ENCODE data around the gene KIAA1210.
"Not testable (repeated sequence)": the region's sequence is repeated elsewhere in the genome, so short reads cannot be mapped to it uniquely, and the experiment has no call there.

Gene KIAA1210

GRCh38 chrX:119040432-119040831 is 87.2 kb downstream of the KIAA1210 start:
- DNase-seq (ENCODE audit: low read depth, low spot score), result no peak

- no peak for DNase-seq (ENCODE audit: low read depth, low spot score)
These were observed 91.2 kb downstream of the KIAA1210 start for GRCh38 chrX:119036107-119037029.

DNA sequence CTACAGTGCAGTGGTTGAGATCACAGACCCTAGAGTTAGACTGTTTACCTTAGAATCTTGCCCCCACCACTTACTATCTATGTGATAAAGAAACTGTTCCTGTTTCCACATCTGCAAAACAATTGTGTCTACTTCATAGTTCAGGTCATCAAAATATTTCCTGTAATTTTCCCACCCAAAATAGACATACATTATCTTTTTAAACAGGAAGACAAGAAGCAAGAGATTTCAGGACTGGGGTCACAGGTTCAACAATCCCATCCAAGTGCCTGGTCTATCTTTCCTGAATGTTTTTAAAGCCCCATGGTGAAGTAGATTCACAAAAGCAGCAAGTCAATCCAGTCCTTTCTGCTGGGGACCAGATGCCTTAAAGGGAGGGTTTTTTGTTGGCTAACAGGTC is 96.6 kb downstream of the KIAA1210 start:
- DNase-seq (ENCODE audit: low read depth, low spot score), result no peak

DNA sequence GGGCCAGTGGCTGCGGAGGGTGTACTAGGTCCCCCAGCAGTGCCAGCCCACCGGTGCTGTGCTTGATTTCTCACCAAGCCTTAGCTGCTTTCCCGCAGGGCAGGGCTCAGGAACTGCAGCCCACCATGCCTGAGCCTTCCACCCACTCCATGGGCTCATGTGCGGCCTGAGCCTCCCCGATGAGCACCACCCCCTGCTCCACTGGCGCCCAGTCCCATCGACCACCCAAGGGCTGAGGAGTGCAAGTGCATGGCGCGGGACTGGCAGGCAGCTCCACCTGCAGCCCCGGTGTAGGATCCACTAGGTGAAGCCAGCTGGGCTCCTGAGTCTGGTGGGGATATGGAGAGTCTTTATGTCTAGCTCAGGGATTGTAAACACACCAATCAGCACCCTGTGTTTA is 98.0 kb downstream of the KIAA1210 start:
- DNase-seq (ENCODE audit: low read depth, low spot score), result not testable (repeated sequence)

DNA sequence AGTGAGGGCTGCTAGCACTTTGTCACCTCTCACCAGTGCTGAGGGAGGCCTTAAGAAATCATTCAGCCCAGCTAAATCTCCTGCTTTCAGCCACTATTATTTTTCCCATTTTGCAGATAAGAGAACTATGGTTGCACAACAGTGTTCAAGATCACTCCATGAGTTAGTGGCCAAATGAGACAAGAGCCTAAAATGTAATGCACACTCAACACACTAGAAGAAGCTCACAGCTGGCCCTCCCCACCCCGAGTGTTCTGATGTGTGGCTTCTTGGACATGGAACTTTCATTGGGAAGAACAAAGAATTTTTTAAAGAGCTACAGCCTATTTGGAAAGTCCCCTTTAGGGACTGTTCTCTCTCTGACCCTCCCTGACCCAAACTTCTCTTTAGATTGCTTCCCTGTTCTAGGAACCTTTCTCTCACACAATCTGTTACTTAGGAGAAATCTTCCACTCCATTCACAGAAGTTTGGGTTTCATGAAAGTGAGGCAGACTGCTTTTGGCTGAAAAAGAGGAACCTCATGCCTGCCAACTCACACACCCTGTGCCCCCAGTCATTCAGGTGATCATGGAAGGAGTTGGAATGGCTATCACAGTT is 98.8 kb downstream of the KIAA1210 start:
- no peak for DNase-seq (ENCODE audit: low read depth, low spot score)

Measured in activated CD4-positive, CD25-positive, alpha-beta regulatory T cell treated with anti-CD3 and anti-CD28 coated beads, Interleukin-2, amount 50 U/mL, for 16 hours (primary cell).